ENCODE measurements around the gene STK38L. TPM values are rescaled to one million over a fixed set of nuclear protein-coding genes. Genes with fewer than 3 reads are reported as not detected.

STK38L gene
- total and polyA plus RNA-seq, 10 of the 15 experiments (the other 5 are each of a cell fraction or from before 2014, with no cell fraction given), result 43.0 to 154 (median 115) TPM

DNA sequence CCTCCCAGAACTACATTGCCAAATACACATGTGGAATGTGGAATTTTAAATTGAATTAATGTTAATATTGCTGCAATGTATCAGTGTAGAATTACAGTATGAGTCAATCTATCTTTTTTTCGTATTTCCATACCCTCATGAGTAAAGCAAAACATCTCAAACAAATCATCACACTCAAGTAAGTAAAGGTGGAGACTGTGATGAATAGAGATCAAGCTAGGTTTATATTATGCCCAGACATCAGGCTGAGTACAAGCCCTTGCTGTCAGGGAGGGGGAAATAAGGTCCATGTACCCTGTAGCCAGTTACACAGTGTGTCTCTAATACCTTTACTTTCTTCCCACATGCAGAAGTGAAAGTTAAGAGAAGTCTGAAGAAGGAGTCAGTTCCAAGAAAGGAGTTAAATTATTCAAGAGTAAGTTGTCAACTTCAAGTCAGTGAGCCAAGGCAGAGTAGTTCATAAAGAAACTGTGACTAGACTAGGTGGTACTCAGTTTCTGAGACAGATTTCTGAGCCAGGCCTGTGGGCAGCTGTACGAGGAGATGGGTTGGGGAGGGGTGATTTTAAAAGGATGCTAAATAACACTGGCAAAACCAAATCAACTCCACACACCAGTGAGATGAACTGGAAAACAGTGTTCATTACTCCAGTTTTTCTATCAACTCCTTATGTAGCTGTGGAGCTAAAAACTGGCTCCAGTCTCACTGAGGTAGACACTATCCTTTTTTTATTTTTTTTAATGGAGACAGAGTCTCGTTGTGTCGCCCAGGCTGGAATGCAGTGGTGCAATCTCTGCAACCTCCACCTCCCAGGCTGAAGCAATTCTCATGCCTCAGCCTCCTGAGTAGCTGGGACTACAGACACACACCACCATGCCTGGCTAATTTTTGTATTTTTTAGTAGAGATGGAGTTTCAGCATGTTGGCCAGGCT is 23.8 kb upstream of the STK38L start (continued):
- TF ChIP-seq BRCA1 (IDR thresholded peaks at IDR 0.05; ENCODE audit: low read depth, low read length) (no peak), BCLAF1 (IDR thresholded peaks at IDR 0.05) (no peak), NRF1 (conservative IDR thresholded peaks at IDR 0.05; ENCODE audit: low read depth, low read length) (no peak), ZNF24 (IDR thresholded peaks at IDR 0.05) (no peak), FOXM1 (IDR thresholded peaks at IDR 0.05; ENCODE audit: low read depth, low read length) (peak; percentile 66), IKZF1 (conservative IDR thresholded peaks at IDR 0.05) (0 out of 2 replicates have a peak, but pooled peaks have one; percentile 42), EED (IDR thresholded peaks at IDR 0.05; ENCODE audit: low read depth) (peak; percentile 76), NFYB (IDR thresholded peaks at IDR 0.05; ENCODE audit: insufficient read depth, low read depth, low read length) (no peak), CREB1 (IDR thresholded peaks at IDR 0.05; ENCODE audit: low read depth) (no peak), MEF2A (IDR thresholded peaks at IDR 0.05; ENCODE audit: insufficient read depth, low read depth, low read length) (0 out of 2 replicates have a peak, but pooled peaks have one; percentile 12), CTCF (IDR thresholded peaks at IDR 0.05 in 2 of 3, conservative IDR thresholded peaks at IDR 0.05 in 1 of 3; ENCODE audit: control insufficient read depth in 2 of 3, extremely low read depth in 1 of 3, insufficient read depth in 1 of 3, low read depth in 3 of 3, low read length in 3 of 3) (no peak), PKNOX1 (IDR thresholded peaks at IDR 0.05) (no peak), JUNB (IDR thresholded peaks at IDR 0.05) (peak; percentile 58)
- TF ChIP-seq, protein P1, sequence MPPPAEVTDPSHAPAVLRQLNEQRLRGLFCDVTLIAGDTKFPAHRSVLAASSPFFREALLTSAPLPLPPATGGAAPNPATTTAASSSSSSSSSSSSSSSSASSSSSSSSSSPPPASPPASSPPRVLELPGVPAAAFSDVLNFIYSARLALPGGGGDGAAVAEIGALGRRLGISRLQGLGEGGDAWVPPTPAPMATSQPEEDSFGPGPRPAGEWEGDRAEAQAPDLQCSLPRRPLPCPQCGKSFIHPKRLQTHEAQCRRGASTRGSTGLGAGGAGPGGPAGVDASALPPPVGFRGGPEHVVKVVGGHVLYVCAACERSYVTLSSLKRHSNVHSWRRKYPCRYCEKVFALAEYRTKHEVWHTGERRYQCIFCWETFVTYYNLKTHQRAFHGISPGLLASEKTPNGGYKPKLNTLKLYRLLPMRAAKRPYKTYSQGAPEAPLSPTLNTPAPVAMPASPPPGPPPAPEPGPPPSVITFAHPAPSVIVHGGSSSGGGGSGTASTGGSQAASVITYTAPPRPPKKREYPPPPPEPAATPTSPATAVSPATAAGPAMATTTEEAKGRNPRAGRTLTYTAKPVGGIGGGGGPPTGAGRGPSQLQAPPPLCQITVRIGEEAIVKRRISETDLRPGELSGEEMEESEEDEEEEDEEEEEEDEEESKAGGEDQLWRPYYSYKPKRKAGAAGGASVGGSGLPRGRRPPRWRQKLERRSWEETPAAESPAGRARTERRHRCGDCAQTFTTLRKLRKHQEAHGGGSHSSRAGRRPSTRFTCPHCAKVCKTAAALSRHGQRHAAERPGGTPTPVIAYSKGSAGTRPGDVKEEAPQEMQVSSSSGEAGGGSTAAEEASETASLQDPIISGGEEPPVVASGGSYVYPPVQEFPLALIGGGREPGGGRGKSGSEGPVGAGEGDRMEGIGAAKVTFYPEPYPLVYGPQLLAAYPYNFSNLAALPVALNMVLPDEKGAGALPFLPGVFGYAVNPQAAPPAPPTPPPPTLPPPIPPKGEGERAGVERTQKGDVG (CRISPR knock-in tag; IDR thresholded peaks at IDR 0.05), result no peak
- TF ChIP-seq, protein P2, sequence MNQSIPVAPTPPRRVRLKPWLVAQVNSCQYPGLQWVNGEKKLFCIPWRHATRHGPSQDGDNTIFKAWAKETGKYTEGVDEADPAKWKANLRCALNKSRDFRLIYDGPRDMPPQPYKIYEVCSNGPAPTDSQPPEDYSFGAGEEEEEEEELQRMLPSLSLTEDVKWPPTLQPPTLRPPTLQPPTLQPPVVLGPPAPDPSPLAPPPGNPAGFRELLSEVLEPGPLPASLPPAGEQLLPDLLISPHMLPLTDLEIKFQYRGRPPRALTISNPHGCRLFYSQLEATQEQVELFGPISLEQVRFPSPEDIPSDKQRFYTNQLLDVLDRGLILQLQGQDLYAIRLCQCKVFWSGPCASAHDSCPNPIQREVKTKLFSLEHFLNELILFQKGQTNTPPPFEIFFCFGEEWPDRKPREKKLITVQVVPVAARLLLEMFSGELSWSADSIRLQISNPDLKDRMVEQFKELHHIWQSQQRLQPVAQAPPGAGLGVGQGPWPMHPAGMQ (IDR thresholded peaks at IDR 0.05; ENCODE audit: borderline replicate concordance), result no peak
- TF ChIP-seq, protein P3, sequence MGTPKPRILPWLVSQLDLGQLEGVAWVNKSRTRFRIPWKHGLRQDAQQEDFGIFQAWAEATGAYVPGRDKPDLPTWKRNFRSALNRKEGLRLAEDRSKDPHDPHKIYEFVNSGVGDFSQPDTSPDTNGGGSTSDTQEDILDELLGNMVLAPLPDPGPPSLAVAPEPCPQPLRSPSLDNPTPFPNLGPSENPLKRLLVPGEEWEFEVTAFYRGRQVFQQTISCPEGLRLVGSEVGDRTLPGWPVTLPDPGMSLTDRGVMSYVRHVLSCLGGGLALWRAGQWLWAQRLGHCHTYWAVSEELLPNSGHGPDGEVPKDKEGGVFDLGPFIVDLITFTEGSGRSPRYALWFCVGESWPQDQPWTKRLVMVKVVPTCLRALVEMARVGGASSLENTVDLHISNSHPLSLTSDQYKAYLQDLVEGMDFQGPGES (IDR thresholded peaks at IDR 0.05), result no peak

All from GM12878 (cell line).